ENCODE data around the gene YBX2. TPM values are rescaled to one million over a fixed set of nuclear protein-coding genes. Genes with fewer than 3 reads are reported as not detected.

Gene YBX2
- total RNA-seq, 1 donor from 2014 or later = 1.3 TPM

DNA sequence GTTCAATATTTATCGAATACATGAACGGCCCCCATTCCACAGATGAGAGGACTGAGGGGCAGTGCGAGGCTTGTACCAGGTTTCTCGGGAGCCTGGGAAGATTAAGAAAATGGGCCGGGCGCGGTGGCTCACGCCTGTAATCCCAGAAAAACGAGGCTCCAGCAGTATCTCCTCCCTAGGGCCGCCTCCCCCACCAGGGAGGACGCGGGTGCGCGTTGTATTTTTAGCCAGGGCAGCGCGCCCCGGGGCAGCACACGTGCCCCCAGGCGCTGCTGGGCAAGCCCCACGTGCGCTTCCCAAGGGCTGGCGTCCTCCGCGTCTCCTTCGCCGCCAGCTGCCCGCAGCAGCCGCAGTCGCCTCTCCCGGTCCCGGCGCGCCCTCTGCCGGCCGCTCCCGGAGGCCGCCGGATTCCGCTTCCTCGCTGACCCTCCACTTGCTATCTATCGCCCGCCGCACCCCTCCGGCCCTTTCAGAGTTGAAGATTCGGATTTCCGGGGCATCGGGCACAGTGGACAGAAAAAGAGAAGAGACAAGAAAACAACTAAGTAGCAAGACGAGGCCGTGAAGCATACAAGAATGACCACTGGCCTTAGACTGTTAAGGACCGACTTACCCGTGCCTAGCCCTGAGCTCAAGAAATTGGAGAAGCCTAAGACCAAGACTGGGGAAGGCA lies 1.9 kb upstream of the YBX2 start:
- DNase-seq = no peak

DNA sequence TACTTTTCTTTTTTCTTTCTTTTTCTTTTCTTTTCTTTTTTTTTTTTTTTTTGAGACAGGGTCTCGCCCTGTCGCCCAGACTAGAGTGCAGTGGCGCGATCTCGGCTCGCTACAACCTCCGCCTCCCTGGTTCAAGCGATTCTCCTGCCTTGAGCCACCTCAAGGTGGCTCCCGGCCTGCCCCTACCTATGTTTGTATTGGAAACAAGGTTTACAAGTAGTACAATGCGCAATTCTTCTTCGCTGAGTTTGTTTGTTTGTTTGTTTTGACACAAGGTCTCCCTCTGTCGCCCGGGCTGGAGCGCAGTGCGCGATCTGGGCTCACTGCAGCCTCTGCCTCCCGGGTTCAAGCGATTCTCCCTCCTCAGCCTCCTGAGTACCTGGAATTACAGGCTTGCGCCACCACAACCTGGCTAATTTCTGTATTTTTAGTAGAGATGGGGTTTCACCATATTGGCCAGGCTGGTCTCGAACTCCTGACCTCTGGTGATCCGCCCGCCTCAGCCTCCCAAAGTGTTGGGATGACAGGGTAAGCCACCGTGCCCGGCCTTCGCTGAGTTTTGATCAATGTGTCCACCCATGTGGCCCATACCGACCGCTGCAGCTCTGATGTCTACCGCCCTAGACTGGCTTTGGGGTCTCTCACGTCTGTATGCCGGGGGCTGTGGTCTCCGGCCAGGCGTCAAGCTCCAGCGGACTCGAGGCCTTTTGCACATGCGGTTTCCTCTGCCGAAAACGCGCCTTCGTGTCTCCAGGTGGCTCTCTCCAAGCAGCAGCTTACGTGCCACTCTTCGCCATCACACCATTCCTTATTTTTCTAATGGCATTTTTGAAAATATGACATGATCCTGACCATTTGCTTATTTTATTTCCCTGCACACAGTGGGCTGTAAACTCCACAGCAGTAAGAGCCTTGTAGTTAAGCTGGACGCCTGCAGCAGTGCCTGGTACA lies 1.1 kb upstream of the YBX2 start:
- DNase-seq = no peak

DNA sequence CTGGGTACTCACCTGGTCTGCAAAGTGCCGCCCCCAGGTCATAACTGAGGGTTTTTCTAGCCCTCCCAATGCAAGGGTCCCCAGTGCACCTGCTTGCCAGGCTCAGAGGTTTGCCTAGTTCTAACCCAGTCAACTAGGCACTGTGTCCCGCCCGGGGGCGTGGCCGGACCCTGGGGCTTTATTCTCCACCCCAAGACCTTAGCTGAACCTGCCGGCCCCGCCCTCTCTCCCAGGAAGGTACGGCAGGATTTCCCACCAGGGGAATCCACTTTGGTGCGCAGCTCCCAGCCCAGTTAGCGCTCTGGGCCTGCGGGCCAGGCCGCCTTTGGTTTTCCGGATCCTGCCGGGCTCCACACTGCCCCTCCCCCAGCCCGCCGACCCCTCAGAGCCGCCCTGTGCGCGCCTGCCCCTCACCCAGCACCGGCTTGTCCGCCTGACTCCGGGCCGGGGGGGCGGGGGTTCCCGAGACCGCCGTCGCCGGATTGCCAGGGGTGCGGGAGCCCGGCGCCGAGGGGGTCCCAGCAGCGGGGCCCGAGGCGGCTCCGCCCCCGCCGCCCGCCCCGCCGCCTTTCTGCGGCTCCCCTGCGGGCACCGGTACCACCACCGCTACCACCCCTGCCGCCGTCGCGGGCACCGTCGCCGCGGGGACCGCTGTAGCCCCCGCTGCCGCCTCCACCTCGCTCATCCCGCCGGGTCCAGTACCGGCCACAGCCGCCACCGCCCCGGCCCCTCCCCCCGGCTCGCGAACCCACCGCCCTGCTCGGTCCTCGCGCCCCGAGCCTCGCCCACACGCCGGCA lies 424 bp downstream of the YBX2 start:
- DNase-seq = no peak

DNA sequence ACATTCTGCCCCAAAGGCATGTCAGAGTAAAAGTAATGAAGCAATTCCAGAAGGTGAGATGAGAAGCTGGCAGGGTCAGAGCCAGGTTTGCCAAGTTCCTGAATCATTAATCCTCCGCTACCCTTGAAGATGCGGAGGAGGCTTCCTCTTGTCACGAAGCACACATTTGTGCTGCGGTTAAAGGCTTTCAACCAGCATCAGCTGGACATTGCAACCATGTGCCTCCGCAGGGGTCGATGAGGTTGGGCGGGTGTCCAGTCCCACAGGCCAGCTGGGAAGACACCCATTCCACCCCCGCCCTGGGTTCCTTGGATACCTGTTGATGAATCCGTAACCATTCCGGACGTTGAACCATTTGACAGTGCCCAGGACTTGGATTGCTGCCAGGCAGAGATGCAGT lies 1.3 kb downstream of the YBX2 start:
- DNase-seq = no peak

DNA sequence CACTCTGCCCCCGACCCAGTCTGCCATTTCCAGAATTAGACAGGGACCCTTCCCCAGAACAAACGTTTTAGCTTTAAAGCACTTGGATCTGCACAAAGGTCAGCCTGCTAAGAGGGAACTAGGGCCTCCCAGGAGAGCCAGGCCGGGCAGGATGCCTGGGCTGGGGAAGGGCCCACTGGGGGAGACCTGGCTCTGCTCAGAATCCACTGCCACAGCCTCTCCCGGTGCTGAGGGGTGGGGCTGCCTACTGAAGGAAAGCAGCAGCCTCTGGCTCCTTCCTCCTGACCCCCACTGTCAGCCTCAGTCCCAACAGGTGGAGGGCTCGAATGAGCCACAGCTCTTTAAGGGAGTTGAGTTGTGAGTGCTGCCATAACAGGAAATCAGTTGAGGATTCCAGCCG lies 1.7 kb downstream of the YBX2 start:
- DNase-seq = no peak

DNA sequence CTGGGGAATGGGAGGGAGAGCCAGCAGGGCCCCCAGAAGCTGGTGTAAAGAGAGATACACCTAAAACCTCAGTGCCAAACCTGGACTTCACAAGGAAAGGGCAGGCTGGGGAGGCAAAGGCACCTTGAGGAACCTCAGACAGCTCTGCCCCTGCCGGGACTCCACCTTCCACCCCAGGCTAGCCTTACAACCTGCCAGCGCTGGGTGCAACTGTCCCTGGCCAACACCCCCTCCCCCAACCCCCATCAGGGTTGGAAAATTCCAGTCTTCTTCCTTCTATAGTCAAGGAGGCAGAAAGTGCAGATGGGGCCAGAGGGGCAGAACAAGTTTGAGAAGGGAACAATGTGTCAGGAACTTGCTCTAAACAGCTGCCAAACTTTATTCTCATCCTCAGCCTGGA lies 2.2 kb downstream of the YBX2 start:
- no peak for DNase-seq

DNA sequence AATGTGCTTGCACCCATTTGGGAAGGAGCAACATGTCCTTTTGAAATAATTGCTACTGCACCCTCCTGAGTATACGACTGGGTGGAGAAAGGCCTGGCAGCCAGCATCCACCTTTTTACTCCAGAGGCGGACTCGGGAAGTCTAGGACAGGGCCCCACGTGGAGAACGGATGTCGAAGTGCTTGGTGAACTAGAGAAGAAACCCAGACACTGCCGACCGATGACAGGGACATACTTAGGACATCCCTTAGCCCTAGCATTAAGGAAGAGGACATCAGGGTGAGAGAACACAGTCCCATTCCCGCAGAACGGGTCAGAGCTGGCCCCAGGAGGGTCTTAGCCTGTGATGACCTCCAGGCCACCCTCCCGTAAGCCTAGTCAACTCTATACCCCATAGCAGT lies 3.8 kb downstream of the YBX2 start:
- no peak for DNase-seq

DNA sequence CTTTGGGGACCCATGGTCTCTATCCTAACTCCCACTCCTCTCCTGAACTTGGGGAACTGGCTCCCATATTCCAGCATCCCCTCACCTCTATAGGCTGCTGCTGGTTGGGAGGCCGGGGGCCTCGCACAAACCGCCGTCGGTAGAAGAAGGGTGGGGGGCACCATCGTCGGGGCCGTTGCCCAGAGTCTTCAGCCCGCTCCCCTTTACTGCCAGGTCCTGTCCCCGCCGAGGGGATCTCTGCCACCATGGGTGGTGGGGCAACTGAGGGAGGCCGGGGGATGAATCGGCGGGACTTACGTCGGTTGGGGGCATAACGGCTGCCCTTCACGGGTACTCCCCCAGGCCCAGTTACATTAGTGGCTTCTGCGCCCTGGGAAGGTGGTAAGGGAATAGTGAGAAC lies 4.3 kb downstream of the YBX2 start:
- DNase-seq = no peak

DNA sequence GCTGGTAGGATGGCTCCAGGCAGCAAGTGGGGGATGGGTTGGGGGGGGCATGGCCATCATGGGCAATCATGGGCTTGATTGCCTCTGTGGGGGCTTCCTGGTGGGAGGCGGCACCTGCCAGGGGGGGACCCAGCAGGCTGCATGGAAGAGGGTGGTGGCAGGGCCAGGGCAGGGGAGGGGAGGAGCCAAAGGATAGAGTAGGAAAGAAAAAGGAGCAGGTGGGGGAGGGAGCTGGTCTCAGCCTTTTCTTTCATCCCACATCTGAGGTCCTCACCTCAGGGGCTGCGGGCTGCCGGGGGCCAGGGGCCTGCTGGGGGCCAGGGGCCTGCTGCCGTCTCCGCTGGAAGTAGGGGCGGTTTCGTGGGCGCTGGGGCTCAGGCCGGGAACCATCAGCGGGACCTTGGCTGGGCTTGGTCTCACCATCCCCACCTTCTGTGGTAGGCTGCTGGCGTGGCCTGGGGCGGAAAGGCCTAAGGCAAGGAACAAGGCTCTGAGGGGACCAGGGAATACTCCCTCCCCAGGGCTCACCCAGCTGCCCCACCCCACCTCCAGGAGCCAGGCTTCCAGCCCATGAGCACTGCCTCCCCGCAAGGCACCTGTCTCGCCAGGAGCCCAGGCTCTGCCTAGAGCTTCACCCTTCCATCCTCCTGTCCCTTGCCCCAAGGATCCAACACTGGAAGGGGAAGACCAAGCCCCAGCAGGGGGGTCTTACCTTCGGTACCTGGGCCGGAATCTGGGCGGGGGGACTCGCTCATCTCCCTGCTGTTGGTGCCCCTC lies 5.0 kb downstream of the YBX2 start:
- no peak for DNase-seq

DNA sequence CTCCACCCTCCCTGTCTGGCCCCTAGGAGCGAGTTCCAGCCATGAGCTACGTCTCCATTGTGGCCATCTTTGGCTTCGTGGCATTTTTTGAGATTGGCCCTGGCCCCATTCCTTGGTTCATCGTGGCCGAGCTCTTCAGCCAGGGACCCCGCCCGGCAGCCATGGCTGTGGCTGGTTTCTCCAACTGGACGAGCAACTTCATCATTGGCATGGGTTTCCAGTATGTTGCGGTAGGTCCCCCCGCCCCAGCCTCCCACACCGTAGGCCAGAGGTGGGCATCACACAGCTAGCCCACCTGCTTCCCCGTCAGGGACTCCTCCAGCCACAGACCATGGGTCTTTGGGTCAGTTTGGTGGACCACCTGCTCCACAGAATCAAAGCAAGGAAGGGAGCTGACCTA lies 8.8 kb downstream of the YBX2 start:
- DNase-seq = no peak

DNA sequence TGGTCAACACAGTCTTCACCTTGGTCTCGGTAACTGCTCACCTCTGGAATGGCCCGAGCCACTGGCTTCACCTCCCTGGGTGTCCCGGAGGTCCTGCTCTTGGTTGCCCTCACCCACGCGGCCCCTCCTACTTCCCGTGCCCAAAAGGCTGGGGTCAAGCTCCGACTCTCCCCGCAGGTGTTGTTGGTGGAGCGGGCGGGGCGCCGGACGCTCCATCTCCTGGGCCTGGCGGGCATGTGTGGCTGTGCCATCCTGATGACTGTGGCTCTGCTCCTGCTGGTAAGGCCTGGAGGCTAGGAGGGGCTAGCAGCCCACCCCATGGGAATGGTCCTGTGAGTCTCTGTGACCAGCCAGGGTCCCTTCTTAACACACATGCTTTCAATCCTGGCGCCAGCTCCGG lies 9.5 kb downstream of the YBX2 start:
- DNase-seq = no peak

DNA sequence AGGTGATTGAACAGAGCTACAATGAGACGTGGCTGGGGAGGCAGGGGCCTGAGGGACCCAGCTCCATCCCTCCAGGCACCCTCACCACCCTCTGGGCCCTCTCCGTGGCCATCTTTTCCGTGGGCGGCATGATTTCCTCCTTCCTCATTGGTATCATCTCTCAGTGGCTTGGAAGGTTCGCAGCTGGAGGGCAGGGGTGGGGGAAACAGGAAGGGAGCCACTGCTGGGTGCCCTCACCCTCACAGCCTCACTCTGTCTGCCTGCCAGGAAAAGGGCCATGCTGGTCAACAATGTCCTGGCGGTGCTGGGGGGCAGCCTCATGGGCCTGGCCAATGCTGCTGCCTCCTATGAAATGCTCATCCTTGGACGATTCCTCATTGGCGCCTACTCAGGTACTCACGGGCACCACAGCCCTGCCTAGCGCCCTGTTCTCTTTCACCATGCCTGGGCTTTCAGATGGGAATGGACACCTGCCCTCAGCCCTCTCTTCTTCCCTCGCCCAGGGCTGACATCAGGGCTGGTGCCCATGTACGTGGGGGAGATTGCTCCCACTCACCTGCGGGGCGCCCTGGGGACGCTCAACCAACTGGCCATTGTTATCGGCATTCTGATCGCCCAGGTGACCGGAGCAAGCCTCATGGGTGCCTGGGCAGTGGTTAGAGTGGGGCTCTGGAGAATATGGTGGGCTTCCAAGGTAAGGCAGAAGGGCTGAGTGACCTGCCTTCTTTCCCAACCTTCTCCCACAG lies 10.8 kb downstream of the YBX2 start:
- no peak for DNase-seq

DNA sequence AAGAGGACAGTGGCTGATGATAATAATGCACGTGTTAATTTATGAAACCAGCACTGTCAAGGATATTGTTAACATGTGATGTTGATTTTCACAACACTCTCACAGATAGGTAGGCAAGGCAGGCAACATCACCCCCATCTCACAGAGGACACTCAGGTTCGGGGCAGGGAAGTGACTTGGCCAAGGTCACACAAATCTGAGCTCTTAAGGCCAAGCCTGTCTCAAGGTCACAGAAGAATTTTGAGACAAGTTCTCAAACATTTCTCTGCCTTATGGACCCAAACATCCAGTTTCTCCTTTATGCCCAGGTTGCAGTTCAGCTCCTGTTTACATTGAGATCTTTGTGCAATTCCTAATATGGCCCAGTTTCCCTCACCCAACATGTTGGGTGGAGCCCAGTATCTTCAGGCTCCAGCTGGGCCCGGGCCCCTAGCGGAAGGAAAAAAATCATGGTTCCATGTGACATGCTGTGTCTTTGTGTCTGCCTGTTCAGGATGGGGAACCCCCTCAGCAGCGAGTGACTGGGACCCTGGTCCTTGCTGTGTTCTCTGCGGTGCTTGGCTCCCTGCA lies 11.6 kb downstream of the YBX2 start:
- no peak for DNase-seq

DNA sequence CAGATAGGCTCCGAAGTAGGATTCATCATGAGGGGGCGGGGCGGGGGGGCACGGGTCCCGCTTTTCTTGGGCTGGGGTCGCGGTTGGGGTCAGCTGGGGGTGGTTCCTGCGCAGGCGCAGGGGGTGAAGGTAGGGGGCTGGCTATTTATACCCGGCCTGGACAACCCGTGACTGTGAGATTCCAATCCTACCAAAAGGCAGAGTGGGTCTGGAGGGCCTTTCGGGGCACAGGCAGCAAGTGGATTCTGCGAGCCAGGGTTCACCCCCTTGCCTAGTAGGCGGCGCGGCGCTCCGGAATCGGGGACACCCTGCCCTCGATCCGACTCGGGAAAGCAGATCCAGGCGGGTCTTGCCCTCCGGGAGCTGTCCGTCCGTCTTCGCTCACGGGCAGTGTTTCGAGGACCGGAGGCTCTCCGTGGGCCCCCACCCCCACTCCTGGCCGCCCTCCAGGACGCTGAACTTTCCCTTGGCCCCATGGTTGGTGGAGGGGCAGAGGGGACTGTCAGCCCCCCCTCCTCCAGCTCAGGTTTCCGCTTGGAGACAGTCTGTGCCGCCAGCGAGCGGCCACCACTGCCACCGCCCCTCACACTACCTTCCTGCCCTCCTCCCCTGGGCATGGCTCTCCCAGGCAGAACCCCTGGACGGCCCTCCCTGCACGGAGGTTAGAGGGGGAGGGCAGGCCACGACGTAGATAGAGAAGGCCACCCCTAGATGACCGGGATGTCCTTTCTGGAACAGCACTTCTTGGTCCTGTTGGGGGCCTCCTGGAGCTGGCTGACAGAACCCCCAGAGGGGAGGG lies 12.3 kb downstream of the YBX2 start:
- DNase-seq = no peak

DNA sequence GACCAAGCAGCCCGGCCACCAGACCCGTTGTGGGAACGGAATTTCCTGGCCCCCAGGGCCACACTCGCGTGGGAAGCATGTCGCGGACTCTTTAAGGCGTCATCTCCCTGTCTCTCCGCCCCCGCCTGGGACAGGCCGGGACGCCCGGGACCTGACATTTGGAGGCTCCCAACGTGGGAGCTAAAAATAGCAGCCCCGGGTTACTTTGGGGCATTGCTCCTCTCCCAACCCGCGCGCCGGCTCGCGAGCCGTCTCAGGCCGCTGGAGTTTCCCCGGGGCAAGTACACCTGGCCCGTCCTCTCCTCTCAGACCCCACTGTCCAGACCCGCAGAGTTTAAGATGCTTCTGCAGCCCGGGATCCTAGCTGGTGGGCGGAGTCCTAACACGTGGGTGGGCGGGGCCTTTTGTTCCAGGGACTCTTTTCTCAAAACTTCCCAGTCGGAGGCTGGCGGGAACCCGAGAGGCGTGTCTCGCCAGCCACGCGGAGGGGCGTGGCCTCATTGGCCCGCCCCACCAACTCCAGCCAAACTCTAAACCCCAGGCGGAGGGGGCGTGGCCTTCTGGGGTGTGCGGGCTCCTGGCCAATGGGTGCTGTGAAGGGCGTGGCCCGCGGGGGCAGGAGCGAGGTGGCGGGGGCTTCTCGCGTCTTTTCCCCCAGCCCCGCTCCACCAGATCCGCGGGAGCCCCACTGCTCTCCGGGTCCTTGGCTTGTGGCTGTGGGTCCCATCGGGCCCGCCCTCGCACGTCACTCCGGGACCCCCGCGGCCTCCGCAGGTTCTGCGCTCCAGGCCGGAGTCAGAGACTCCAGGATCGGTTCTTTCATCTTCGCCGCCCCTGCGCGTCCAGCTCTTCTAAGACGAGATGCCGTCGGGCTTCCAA lies 13.1 kb downstream of the YBX2 start, which contains the start of gene SLC2A4:
Gene SLC2A4 (plus strand): TSS at position 645 of the 879 bp plus-strand sequence. CDS start 217 bp downstream, at position 862.
- DNase-seq = peak; percentile 87

DNA sequence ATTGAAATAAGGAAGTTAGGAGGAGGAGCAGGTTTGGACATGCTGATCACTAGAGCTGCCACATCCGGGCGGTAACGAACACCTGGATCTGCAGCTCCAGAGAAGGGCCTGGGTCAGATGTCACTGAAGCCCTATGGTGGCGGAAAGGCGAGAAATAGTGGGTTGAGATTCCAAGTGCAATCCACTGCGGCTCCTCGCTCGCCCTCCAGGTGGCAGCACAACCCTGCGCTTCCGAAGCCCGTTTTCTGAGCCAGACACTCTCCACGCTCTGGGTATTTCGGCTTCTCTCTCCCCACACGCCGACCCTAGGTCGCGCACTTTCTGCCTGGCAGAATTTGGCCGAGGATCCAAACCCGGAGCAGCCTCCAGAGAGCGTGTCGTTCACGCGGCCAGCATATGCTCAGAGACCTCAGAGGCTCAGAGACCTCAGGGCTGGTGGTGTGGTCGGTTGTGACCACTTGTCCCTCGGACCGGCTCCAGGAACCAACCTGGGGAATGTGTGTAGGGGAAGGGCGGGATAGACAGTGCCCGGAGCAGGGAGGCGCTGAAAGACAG lies 13.8 kb downstream of the YBX2 start:
- peak; percentile 79 for DNase-seq

DNA sequence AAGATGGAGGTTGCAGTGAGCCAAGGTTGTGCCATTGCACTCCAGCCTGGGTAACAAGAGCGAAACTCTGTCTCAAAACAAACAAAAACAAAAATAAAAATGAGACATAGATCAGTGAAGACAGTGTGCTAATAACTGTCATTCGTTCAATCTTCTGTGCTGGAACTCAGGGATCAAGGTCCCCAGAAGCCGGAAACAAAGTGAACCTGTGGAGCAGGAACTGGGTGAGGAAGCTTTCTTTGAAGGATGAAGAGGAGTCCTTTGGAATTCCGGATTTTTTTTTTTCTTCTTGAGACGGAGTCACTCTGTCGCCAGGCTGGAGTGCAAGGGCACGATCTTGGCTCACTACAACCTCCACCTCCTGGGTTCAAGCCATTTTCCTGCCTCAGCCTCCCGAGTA lies 15.0 kb downstream of the YBX2 start:
- no peak for DNase-seq

DNA sequence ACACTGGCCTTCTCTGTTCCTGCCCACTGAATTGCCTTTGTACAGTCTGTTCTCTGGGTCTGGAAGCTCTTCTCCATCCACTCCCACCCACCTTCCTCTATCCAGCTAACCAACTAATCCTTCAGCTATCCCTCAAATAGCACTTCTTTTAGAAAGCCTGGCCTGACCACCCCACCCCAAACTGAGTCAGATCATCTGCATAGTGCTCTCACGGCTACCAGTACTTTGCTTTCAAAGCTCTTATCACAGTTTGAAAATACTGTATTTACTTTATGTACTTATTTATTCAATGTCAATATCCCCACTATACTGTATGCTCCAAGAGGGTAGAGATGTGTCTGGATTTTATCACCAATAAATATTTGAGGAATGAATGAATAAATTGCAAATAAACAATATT lies 27.7 kb downstream of the YBX2 start:
- no peak for DNase-seq

DNA sequence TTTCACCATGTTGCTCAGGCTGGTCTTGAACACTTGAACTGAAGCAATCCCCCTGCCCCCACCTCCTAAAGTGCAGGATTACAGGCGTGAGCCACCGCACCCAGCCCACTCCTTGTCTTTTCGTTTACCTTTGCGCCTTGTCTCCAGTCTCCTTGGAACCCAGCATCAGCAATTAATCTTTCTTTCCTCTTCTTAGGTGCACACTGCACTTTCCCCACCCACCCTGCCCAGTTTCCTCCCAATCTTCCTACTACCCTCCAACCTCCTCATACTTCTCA lies 30.7 kb downstream of the YBX2 start:
- no peak for DNase-seq
